HAP-1 (cell line): ENCODE measurements around the gene OR1J1.

Experiments used
- DNase-seq, 2 experiments: peaks; one replicate each; pipeline ENCODE4 v3.0.0-alpha.2; 2016 to 2020; ENCODE audit warnings: low spot score in 2 of 2
- H3K27me3 ChIP-seq: fragments of 250-450 bp; sonication (Bioruptor Pico); 2 replicates; pipeline ENCODE4 v1.5.1; 2020; ENCODE audit warnings: low read depth, mild to moderate bottlenecking, moderate library complexity
- H3K36me3 ChIP-seq: fragments of 250-450 bp; sonication (Bioruptor Pico); replicated peaks from 2 replicates; pipeline ENCODE4 v1.5.1; 2020; ENCODE audit warnings: mild to moderate bottlenecking
- H3K4me1 ChIP-seq: fragments of 250-450 bp; sonication (Bioruptor Pico); 2 replicates; pipeline ENCODE4 v1.5.1; 2020; ENCODE audit warnings: mild to moderate bottlenecking
- H3K4me3 ChIP-seq: fragments of 250-450 bp; sonication (Bioruptor Pico); 2 replicates; pipeline ENCODE4 v1.5.1; 2020; ENCODE audit warnings: mild to moderate bottlenecking, moderate library complexity
- H3K9me3 ChIP-seq: fragments of 250-450 bp; sonication (Bioruptor Pico); 2 replicates; pipeline ENCODE4 v1.5.1; 2020; ENCODE audit warnings: mild to moderate bottlenecking, moderate library complexity
- in situ Hi-C: fragments of 300-500 bp; cut with MboI; formaldehyde crosslinking; loops from 3 replicates; pipeline ENCODE4 v1.14.3; 2020; ENCODE audit warnings: low sequenced_read_pairs, inconsistent platforms, mixed read lengths

OR1J1 gene

DNA sequence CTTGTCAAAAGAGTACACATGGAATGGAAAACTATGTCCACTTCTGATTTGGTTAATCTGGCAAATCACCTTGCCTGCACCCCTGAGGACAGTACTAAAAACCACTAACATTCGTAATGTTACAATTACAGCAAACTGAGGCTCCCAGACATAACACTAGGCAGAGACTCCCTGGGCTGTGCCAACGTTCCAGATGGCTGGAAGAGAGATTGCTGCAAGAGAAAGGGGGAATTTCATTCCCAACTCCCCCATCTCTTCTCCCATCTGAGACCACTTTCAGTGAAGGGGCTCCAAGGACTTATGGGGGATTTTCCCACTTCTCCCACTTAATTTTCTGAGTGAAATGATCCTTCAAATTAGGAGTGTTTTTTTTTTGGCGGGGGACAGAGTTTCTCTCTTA is 11.3 kb downstream of the OR1J1 start:
- H3K4me3 ChIP-seq, result no peak overlapping the region
- H3K9me3 ChIP-seq, result no peaks in the 10 kb centered on the region
- H3K36me3 ChIP-seq, result no peaks in the 10 kb centered on the region
- H3K4me1 ChIP-seq, result no peaks in the 10 kb centered on the region
- peaks cover 5% of the 10 kb centered on the region; the same call in 1 of the 2 replicates for H3K27me3 ChIP-seq
- in situ Hi-C loops, result loop anchor here (25.0 kb wide), 2 partner anchors 354 to 871 kb away; no protein-coding TSS in a partner anchor
- no peak for DNase-seq

DNA sequence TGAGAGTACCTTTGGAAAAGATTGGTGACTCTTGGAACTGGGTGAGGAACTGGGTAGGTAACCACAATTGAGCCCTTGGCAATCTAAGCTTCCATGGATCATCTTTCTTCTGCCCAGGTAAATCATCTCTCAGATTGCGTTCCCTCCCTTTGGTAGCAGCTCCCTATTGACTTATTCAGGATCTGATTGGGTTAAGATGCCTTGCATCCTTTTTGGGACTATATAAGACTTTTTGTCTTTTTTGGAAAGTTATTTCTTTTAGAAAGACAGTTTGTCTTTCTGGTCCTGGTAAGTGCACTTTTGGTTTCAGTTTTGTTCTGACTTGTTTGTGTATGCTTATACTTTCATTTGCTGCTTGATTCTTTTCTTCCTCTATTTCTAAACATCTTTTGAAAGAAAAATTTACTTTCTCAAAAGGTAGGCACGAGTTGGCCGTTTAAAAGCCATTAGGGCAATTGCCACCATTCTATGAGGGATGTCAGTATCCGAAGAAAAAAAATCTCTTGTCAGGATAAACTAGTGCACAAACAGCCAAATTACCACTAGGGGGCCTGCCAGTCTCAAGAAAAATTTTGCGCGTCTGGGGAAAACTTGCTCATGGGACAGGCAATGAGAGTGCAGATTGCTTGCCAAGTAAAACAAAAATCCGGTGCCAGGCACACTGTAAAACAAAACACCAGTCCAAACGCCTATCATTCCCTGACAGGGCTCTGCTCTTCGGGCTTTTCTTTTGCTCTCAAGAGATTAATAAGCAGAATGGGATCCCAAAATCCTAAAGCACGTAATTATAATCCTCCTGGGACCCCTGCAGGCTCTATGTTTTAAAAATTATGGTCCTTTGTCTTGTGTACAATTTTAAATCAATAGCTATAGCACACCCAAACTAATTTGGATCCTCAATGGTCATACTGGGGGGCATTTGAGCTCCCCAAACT is 12.8 kb downstream of the OR1J1 start:
- Histone ChIP-seq H3K4me1 (no peaks in the 10 kb centered on the region), H3K36me3 (no peaks in the 10 kb centered on the region), H3K9me3 (no peaks in the 10 kb centered on the region), H3K27me3 (peaks cover 7% of the 10 kb centered on the region), H3K4me3 (no peak overlapping the region)
- DNase-seq, result peak; percentile 51 to 75
- in situ Hi-C loops, result loop anchor here (5.0 to 25.0 kb wide), 3 partner anchors 347 to 872 kb away; no protein-coding TSS in a partner anchor

DNA sequence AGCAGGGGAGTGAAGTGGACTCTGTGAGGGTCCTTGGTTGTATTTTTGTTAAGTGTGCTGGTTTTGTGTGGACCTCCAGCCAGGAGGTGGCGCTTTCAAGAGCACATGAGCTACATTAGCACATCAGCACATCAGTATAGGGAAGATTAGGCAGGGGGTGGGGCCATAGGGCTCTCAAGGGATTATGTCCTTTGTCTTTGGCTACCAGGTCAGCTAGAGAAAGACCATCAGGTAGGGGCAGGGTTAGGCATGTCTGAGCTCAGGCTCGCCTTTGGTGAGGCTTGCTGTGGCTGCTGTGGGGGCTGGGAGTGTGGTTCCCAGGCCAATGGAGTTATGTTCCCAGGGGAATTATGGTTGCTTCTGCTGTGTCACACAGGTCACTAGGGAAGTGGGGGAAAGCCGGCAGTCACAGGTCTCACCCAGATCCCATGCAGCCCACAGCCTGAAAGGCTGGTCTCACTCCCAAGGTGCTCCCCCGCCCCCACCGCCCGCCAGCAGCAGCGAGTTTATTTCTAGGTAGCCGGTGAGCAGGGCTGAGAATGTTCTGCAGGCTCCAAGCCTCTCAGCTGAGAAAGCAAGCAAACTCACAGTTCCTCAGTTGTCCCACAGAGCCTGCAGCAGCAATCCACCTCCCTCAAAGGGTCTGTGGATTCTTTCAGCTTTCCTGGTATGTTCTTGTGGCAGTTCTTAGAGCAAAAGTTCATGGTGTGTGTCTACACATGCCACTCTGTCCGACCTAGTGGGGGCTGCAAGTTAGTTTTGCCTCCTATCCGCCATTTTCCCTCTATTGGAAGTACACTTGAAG is 13.7 kb downstream of the OR1J1 start:
- H3K4me3 ChIP-seq, result no peak overlapping the region
- H3K9me3 ChIP-seq, result no peaks in the 10 kb centered on the region
- no peaks in the 10 kb centered on the region for H3K4me1 ChIP-seq
- H3K36me3 ChIP-seq, result no peaks in the 10 kb centered on the region
- in situ Hi-C loops, result loop anchor here (5.0 to 25.0 kb wide), 3 partner anchors 348 to 873 kb away; no protein-coding TSS in a partner anchor
- H3K27me3 ChIP-seq, result peaks cover 7% of the 10 kb centered on the region
- DNase-seq, result peak in 1 of 2 experiments; percentile 56

DNA sequence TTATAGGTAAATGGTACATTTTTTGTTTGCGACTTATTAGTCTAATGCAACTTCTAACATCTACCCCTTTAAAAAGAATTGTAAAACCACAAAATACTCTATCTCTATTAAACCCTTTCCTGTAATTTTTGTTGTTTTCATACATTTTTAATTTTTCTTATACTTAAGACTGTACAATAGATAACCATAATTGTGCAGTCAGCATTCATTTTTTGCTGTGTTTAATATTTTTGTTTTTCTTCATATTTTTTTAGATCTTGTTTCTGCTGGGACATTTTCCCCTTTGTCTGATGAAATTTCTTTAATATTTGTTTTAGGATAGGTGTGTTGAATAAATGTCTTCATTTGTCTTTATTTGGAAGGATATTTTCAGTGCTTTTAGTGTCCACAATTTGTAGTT is 19.9 kb downstream of the OR1J1 start:
- Histone ChIP-seq H3K4me3 (no peak overlapping the region), H3K4me1 (no peaks in the 10 kb centered on the region), H3K36me3 (no peaks in the 10 kb centered on the region), H3K27me3 (peaks cover 2% of the 10 kb centered on the region; the same call in 1 of the 2 replicates), H3K9me3 (no peaks in the 10 kb centered on the region)
- in situ Hi-C loops, result loop anchor here (25.0 kb wide), 2 partner anchors 345 to 880 kb away; no protein-coding TSS in a partner anchor
- DNase-seq, result no peak

DNA sequence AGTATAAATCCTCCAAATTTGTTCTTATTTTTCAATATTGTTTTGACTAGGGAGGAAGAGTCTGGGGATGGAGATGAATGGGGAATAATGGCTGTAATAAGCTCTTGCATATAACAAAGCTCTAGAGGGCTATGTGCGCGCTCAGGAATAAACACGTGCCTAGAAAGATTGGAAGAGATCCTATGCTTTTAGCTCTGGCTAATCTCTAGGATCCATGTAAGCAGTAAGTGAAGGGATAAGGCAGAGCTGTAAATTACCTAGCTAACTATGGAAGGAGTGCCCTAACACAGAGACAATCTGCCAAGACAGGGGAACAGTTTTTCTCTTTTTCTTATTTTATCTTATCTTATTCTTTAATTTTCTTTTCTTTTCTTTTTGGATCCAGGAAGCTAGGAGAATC is 21.6 kb downstream of the OR1J1 start:
- Histone ChIP-seq H3K4me3 (no peak overlapping the region), H3K27me3 (peaks cover 2% of the 10 kb centered on the region; the same call in 1 of the 2 replicates), H3K36me3 (no peaks in the 10 kb centered on the region), H3K4me1 (no peaks in the 10 kb centered on the region), H3K9me3 (no peaks in the 10 kb centered on the region)
- no peak for DNase-seq
- in situ Hi-C loops, result loop anchor here (25.0 kb wide), 2 partner anchors 344 to 881 kb away; no protein-coding TSS in a partner anchor

DNA sequence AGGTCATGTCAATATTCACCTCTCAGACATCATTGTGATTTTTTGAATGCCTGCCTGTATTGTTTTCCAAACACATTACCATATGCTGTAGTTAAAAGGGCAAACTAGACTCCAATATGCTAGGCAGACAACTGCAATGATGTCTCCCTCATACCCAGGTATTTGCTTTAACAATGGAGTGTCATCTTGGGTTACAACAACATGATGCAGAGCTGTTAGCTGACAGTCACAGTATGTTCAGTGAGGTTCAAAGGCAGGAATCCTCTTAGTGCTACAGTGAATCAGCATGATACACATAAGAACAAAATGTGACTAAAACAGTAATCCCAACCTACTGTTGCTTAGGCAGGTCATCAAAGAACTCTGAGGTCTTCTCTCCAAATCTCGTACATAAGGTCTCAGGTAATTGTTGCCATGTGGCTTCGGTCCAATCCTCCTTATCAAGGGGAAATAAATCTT is 24.0 kb downstream of the OR1J1 start:
- H3K4me3 ChIP-seq, result no peak overlapping the region
- no peaks in the 10 kb centered on the region for H3K9me3 ChIP-seq
- no peaks in the 10 kb centered on the region for H3K36me3 ChIP-seq
- H3K27me3 ChIP-seq, result no peaks in the 10 kb centered on the region; the same call in 1 of the 2 replicates
- DNase-seq, result no peak
- in situ Hi-C loops, result loop anchor here (25.0 kb wide), 2 partner anchors 341 to 884 kb away; no protein-coding TSS in a partner anchor
- H3K4me1 ChIP-seq, result no peaks in the 10 kb centered on the region

DNA sequence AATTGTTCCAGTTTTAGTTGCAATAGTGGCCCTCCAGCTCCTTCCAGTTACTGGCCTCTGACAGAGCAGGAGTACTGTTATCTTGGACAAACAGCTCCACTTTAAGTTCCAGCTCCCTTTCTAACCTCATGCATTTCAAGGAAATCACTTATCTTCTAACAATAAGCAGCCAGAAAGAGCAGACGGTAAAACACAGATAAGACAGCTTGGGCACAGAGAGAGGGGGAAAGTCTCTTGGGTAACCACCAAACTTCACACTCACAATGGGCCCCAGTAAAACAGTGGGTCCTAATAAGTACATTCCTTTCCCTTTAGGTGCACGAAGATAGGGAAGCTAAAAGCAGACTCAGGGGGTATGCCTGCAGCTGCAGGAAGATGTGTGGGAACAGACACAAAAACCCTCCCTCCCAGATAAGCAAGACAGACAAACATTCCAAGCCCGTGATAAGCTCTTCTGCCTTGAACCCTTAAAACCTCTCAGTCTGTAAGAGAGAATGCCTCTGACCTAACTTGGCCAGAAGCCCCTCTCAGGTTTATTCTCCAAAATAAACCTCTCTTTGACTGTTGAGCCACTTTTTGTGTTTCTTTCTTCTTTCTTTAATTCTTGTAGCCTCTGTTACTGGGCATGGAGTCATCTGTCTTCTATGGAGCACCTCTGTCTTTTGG is 30.8 kb downstream of the OR1J1 start:
- in situ Hi-C loops, result no loop called here
- Histone ChIP-seq H3K36me3 (no peaks in the 10 kb centered on the region), H3K4me1 (no peaks in the 10 kb centered on the region), H3K4me3 (no peak overlapping the region), H3K27me3 (0 out of 2 replicates have a peak, but pooled peaks cover 2% of the 10 kb centered on the region), H3K9me3 (no peaks in the 10 kb centered on the region)
- no peak for DNase-seq

DNA sequence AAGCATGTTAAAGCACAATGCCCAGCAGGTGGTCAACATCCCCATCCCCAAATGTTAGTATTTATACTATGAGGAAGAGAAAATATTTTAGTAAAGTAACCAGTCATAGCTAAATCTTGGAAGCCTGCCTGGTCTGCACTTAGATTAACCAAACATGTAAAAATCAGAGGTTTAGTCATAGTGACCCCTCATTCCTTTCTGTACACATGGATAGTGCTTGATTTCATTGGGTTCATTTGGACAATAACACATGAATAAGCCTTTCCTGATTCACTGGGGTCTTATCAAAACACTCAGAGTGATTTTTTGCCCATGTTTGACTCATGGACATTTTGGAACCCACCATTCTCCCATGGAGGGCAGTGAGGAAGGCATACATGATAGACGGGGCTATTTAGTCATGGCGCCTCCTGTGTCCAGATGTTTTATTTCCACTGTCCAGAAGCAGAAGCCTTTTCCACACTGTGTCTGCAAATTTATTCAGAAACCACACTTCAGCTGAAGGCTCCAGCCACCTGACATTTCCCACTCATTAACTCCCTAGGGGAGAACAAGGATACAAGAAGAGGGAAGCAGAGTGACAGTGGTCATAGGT is 32.5 kb downstream of the OR1J1 start:
- in situ Hi-C loops, result no loop called here
- H3K36me3 ChIP-seq, result no peaks in the 10 kb centered on the region
- 0 out of 2 replicates have a peak, but pooled peaks cover 2% of the 10 kb centered on the region for H3K27me3 ChIP-seq
- DNase-seq, result no peak
- H3K4me3 ChIP-seq, result no peak overlapping the region
- H3K4me1 ChIP-seq, result no peaks in the 10 kb centered on the region
- no peaks in the 10 kb centered on the region for H3K9me3 ChIP-seq

DNA sequence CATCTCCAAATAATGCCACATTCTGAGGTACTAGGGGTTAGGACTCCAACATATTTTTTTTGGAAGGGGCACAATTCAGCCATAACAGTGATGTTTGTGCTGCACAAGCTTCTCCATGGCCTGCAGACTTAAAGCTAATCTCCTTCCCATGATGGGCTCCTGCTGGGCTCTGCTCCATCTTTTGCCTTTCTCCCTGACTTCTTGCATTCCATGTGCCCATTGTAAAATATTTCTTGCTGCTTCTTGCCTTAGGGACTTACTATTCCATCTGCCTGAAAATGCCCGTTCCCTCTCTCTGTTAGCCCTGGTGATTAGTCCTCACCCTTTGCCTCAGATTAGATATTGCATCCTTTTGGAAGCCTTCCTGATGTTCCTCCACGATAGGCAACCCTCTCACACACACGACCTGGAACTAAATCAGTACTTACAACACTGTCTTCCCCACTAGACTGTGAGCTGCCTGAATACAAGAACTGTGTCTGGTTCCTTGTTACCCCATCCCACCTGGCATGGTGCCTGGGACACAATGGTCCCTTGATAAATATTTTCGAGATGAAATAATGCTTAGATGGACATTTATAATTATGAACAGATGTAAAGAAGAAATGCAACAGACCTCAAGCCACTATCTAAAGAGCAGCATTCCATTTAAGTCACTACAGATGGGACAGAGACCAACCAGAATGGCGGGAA is 33.5 kb downstream of the OR1J1 start:
- Histone ChIP-seq H3K4me1 (no peaks in the 10 kb centered on the region), H3K36me3 (no peaks in the 10 kb centered on the region), H3K27me3 (0 out of 2 replicates have a peak, but pooled peaks cover 2% of the 10 kb centered on the region), H3K9me3 (no peaks in the 10 kb centered on the region), H3K4me3 (no peak overlapping the region)
- in situ Hi-C loops, result no loop called here
- no peak for DNase-seq

DNA sequence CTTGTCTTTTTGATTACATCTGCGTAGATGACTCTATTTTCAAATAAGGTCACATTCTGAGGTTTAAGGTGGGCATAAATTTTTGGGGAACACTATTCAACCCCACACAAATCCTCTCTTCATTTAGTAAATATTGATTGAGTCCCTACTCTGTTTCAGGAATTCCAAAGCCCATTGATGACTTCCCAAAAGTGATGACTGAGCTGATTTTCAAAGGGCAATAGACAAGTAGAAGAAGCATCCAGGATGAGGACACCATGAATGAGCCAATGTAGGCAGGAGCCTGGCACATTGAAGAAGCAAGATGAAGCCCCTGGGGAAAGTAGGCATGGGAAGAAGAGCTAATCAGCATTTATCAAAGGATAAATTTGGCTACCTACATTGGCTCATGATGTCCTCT is 35.2 kb downstream of the OR1J1 start:
- in situ Hi-C loops, result no loop called here
- 0 out of 2 replicates have a peak, but pooled peaks cover 2% of the 10 kb centered on the region for H3K27me3 ChIP-seq
- H3K36me3 ChIP-seq, result no peaks in the 10 kb centered on the region
- H3K4me1 ChIP-seq, result no peaks in the 10 kb centered on the region
- H3K9me3 ChIP-seq, result no peaks in the 10 kb centered on the region
- H3K4me3 ChIP-seq, result no peak overlapping the region
- no peak for DNase-seq
